ENCODE measurements around the gene ADD2.

Gene ADD2

DNA sequence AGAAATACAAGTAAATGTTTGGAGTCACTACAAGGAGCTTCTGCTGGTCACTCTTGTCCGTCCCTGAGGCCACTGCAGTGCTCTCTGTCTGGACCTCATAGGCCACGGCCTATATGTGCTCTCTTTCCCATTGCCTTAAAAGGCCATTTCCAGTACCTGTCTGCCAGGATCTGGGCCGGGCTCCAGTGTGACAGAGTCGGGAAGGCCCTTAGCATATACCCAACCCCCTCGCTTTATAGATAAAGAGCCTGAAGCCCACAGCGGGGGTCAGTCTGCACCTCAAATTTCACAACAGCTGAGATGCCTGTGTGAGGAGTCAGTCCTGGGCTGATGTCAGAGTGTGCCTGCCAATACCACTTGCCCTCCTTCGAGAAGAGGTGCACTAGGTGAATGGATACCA, 39.9 kb downstream of the ADD2 start:
- no peak overlapping the region for H3K4me3 ChIP-seq
- H3K27ac ChIP-seq = no peak overlapping the region

GRCh38 chr2:70726947-70727725, 40.9 kb downstream of the ADD2 start:
- Histone ChIP-seq H3K4me3 (no peak overlapping the region), H3K27ac (no peak overlapping the region)

- Histone ChIP-seq H3K4me3 (no peak overlapping the region), H3K27ac (no peak overlapping the region)
Observed at GRCh38 chr2:70725505-70725904, 42.5 kb downstream of the ADD2 start.

DNA sequence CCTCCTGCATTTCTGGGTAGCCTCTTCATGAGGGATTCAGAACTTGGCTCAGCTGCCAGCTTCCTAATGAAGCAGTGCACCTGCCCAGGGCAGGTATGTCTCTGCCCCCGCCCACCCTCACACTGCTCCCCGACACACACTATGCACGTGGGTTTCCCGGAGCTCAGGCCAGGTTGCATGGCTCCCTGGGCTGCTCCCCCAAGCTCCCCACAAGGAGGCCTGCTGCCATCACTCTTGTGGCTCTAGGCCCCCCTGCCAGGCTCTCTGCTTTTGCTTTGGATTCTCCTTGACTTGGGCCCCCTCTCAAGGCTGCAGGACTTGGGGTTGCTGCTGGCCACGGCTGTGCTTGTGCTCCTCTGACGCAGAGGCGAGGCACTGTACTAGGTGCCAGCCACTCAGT, 43.6 kb downstream of the ADD2 start:
- no peak overlapping the region for H3K4me3 ChIP-seq
- H3K27ac ChIP-seq = no peak overlapping the region

- no peak overlapping the region for H3K4me3 ChIP-seq
- no peak overlapping the region for H3K27ac ChIP-seq
Observed at GRCh38 chr2:70723286-70723885, 44.6 kb downstream of the ADD2 start.

- no peak overlapping the region for H3K27ac ChIP-seq
- H3K4me3 ChIP-seq = no peak overlapping the region
Observed at GRCh38 chr2:70720124-70720523, 47.9 kb downstream of the ADD2 start.

DNA sequence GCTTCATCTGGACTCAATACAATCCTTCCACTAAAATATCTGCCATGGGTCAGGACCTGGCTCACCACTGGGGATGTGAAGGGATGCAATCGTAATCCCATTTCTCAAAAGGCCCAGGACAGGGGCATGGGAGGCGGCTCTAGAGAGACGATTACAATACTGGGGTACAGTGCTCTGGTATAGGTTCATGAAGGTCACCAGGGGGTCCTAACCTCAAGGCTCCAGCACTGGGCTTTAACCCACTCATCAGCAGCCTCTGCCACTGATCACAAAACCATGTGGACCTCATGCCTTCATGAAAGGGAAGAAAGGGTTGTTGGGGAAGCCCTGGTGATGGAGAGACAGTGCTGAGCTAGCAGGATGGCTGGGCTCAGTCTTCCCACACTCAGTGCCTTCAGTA, 48.8 kb downstream of the ADD2 start:
- Histone ChIP-seq H3K4me3 (no peak overlapping the region), H3K27ac (no peak overlapping the region)

DNA sequence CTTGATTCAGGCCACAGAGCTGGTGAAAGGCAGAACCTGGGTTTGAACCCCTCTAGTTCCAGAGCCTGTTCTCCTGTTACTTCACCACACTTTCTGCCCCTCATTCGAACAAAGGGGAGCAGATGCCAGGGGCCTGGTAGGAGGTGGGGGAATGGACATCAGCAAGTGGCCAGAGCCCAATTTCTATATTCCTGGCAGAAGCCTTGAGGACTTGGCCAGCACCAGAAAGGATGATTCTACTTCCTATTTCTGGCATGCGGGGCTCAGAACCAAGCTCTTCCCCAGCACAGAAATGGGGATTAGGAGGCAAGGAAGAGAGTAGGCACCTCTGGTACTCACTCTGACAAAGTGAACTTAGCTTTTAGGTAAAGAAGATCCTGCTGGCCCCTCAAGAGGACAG, 49.3 kb downstream of the ADD2 start:
- no peak overlapping the region for H3K4me3 ChIP-seq

GRCh38 chr2:70718241-70718640, 49.8 kb downstream of the ADD2 start:
- Histone ChIP-seq H3K27ac (no peak overlapping the region), H3K4me3 (no peak overlapping the region)

More for the DNA sequence above, 49.3 kb downstream of the ADD2 start:
- no peak overlapping the region for H3K27ac ChIP-seq

- Histone ChIP-seq H3K4me3 (no peak overlapping the region), H3K27ac (no peak overlapping the region)
Observed at GRCh38 chr2:70717431-70718038, 50.5 kb downstream of the ADD2 start.

GRCh38 chr2:70716951-70717350, 51.0 kb downstream of the ADD2 start:
- H3K27ac ChIP-seq = no peak overlapping the region

DNA sequence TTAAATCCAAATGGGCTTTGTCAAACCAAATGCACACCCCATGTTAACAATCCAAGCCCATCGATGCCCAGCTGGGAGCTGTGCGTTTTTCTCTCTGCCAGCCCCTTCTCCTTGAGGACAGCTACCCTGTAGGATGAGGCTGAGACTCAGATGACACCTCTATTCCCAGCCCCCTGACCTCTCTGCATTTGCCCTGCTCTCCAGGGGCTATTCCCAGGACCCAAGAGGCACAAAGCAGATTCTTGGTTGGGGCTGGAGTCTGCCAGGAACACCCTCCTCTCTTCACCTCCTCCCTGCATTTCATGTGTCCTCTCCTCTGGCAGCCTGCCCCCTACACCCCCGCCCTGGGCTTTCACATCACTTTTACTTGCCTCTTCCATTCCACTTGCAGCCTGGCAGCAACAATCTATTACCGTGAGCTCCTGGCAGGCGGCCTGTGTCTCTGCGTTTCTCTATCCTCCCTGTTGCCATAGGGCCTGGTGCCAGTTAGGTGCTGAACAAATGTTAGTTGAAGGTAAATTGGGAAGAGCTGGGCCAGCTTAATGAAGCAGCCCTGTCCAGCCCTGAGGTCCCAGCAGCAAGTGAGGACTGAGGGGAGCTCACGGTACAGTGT, 51.8 kb downstream of the ADD2 start:
- H3K4me3 ChIP-seq = no peak overlapping the region
- H3K27ac ChIP-seq = no peak overlapping the region

More at GRCh38 chr2:70716951-70717350, 51.0 kb downstream of the ADD2 start:
- no peak overlapping the region for H3K4me3 ChIP-seq

DNA sequence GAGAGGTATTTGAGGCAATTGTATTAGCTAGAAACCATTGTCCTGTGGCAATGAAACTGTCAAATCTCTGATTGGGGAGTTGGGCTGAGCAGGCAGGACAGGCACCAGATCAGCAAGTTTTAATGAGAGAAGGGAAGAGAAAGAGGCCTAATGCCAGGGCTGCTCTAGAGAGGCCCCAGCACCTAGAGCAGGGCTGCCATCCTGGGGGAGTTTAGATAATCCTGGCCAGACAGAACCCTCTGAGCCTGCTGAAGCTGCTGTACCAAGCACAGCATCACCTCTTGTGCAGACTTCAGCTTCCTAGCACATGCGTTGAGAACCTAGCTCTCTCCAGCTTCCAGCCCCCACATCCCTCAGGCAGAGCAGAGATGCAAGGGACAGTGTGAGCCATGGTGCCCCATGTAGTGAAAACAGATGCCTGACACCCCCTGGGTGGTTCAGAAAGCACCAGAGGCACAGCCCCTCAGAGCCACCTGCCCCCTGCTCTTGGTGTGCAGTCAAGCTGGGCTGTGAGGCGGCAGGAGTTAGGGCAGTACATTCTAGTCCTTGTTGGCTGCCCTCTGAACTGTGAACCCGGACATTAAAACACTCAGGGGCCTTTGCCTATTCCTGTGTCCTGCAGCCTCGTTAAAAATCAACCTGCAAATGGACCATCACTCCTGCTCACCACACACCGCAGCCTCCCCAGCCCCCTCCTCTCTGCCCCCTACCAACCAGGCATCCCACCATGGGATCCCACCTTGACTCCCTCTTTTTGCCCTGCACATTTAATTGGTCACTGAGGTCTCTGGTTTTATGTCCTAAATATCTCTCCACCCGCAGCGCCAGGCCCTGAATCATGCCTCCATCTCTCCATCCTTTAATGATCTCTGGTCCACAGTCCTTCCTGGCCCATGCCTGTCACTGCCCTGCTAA, 52.7 kb downstream of the ADD2 start:
- no peak overlapping the region for H3K4me3 ChIP-seq
- H3K27ac ChIP-seq = no peak overlapping the region

DNA sequence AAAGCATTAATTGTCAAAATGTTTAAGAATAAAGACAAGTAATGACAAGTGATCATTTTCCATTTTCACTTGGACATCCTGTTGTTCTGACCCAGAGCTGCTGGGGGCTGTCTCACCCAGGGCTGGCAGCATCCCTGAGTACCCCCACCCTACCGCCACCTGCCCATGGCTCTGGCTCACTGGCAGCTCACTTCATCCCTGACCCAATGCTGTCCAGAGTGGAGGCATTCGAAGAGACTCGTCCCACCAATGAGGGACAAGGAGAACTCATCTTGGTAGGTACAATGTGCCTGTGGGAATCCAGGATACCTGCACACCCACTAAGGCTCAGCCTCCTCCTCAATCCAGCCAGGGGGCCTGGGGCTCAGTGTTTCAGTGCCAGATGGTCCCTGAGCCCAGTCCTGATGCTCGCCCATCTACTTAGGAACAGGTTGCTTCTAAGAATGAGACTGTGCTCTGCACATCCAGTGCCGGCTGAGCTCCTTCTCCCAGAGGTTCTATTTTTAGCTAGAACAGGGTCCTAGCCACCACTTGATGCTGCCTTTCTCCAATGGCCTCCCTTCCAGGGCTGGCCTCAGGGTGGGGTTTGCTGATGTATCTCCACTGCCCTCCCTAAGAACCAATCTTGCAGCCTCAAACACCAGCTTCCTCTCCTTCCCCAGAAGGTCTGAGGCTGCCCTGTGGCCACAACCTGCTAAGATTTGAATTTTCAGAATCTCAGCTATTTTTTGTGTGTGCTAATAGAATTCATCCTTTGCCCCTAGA, 53.7 kb downstream of the ADD2 start:
- H3K27ac ChIP-seq = no peak overlapping the region
- H3K4me3 ChIP-seq = no peak overlapping the region

DNA sequence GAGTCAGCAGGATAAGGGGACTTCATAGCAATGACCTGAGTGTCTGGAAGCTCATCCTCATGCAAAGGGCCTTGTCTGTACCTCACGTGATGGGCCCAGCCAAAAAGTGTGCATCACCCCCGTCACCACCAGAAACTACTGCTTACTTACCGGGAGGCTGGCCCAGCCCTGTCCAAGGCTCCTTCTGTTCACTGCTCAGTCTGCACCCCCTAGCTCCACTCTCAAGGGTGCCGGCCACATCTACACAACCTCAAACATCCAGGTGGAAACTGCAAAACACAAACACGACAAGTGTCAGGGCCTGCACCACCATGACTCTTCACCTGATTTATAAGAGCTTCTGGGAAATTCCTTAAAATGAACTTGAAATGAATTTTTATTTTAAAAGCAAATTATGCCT, 55.1 kb downstream of the ADD2 start:
- H3K4me3 ChIP-seq = no peak overlapping the region
- H3K27ac ChIP-seq = no peak overlapping the region

DNA sequence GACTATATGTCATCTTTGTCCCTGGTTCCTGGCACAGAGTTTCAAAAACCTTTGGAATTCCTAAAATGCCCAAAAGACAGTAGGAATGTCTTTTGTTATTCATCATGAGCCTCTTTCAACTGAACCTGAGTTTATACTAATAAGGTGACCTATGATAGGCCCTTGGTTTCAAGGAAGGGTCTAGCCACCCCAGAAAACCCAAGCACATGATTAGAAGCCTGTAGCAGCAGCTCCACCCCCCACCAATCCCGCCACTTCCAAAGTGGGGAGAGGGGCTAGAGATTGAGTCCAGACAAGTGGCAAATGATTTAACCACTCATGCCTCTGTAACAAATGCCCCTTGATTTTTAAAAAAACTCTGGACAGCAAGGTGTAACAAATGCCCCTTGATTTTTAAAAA, 56.8 kb downstream of the ADD2 start:
- H3K4me3 ChIP-seq = no peak overlapping the region
- no peak overlapping the region for H3K27ac ChIP-seq

- Histone ChIP-seq H3K27ac (no peak overlapping the region), H3K4me3 (no peak overlapping the region)
Observed at GRCh38 chr2:70710038-70710690, 57.8 kb downstream of the ADD2 start.

GRCh38 chr2:70709275-70710037, 58.5 kb downstream of the ADD2 start:
- no peak overlapping the region for H3K4me3 ChIP-seq
- H3K27ac ChIP-seq = no peak overlapping the region

All from skin epidermis (tissue), 12 donors.